ENCODE measurements around the gene HHLA2. TPM values are rescaled to one million over a fixed set of nuclear protein-coding genes. Genes with fewer than 3 reads are reported as not detected.

The HHLA2 gene
- total and polyA plus RNA-seq, 2 experiments from 2014 or later = not detected

DNA sequence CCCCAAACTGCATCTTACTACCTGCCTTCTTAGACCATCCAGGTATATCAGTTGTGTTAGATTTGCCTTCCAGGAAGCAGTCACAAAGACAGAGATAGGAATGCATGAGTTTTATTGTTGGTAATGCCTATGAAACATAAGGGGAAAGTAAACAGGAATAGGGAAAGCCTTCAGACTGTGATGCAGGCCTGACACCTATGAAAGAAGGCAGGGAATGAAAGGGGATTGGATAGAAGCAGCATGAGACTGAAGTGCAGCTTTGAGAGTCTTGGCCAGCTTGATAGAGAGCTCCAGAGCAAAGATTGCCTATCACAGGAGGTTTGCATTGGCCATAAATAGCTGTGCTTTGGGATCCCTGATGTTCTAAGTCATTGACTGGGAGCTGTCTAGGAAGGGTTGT, 15.9 kb upstream of the HHLA2 start:
- Mint-ChIP-seq H3K4me3 (no peak overlapping the region), H3K27me3 (ENCODE audit: insufficient read depth, low read depth, poor library complexity) (no peaks in the 10 kb centered on the region)
- no peak for TF ChIP-seq NANOG (IDR thresholded peaks at IDR 0.05; ENCODE audit: borderline replicate concordance)
- TF ChIP-seq, protein P1, sequence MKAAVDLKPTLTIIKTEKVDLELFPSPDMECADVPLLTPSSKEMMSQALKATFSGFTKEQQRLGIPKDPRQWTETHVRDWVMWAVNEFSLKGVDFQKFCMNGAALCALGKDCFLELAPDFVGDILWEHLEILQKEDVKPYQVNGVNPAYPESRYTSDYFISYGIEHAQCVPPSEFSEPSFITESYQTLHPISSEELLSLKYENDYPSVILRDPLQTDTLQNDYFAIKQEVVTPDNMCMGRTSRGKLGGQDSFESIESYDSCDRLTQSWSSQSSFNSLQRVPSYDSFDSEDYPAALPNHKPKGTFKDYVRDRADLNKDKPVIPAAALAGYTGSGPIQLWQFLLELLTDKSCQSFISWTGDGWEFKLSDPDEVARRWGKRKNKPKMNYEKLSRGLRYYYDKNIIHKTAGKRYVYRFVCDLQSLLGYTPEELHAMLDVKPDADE (IDR thresholded peaks at IDR 0.05) = no peak
- no peak for TF ChIP-seq STAT1 (IDR thresholded peaks at IDR 0.05; ENCODE audit: unreplicated experiment)
- TF ChIP-seq, protein P2, sequence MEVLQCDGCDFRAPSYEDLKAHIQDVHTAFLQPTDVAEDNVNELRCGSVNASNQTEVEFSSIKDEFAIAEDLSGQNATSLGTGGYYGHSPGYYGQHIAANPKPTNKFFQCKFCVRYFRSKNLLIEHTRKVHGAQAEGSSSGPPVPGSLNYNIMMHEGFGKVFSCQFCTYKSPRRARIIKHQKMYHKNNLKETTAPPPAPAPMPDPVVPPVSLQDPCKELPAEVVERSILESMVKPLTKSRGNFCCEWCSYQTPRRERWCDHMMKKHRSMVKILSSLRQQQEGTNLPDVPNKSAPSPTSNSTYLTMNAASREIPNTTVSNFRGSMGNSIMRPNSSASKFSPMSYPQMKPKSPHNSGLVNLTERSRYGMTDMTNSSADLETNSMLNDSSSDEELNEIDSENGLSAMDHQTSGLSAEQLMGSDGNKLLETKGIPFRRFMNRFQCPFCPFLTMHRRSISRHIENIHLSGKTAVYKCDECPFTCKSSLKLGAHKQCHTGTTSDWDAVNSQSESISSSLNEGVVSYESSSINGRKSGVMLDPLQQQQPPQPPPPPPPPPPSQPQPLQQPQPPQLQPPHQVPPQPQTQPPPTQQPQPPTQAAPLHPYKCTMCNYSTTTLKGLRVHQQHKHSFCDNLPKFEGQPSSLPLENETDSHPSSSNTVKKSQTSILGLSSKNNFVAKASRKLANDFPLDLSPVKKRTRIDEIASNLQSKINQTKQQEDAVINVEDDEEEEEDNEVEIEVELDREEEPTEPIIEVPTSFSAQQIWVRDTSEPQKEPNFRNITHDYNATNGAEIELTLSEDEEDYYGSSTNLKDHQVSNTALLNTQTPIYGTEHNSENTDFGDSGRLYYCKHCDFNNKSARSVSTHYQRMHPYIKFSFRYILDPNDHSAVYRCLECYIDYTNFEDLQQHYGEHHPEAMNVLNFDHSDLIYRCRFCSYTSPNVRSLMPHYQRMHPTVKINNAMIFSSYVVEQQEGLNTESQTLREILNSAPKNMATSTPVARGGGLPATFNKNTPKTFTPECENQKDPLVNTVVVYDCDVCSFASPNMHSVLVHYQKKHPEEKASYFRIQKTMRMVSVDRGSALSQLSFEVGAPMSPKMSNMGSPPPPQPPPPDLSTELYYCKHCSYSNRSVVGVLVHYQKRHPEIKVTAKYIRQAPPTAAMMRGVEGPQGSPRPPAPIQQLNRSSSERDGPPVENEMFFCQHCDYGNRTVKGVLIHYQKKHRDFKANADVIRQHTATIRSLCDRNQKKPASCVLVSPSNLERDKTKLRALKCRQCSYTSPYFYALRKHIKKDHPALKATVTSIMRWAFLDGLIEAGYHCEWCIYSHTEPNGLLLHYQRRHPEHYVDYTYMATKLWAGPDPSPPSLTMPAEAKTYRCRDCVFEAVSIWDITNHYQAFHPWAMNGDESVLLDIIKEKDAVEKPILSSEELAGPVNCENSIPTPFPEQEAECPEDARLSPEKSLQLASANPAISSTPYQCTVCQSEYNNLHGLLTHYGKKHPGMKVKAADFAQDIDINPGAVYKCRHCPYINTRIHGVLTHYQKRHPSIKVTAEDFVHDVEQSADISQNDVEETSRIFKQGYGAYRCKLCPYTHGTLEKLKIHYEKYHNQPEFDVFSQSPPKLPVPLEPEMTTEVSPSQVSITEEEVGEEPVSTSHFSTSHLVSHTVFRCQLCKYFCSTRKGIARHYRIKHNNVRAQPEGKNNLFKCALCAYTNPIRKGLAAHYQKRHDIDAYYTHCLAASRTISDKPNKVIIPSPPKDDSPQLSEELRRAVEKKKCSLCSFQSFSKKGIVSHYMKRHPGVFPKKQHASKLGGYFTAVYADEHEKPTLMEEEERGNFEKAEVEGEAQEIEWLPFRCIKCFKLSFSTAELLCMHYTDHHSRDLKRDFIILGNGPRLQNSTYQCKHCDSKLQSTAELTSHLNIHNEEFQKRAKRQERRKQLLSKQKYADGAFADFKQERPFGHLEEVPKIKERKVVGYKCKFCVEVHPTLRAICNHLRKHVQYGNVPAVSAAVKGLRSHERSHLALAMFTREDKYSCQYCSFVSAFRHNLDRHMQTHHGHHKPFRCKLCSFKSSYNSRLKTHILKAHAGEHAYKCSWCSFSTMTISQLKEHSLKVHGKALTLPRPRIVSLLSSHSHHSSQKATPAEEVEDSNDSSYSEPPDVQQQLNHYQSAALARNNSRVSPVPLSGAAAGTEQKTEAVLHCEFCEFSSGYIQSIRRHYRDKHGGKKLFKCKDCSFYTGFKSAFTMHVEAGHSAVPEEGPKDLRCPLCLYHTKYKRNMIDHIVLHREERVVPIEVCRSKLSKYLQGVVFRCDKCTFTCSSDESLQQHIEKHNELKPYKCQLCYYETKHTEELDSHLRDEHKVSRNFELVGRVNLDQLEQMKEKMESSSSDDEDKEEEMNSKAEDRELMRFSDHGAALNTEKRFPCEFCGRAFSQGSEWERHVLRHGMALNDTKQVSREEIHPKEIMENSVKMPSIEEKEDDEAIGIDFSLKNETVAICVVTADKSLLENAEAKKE (CRISPR knock-in tag; IDR thresholded peaks at IDR 0.05) = no peak
- no peak for TF ChIP-seq POLR2AphosphoS5 (IDR thresholded peaks at IDR 0.05; ENCODE audit: low read depth)
- TF ChIP-seq, protein P3, sequence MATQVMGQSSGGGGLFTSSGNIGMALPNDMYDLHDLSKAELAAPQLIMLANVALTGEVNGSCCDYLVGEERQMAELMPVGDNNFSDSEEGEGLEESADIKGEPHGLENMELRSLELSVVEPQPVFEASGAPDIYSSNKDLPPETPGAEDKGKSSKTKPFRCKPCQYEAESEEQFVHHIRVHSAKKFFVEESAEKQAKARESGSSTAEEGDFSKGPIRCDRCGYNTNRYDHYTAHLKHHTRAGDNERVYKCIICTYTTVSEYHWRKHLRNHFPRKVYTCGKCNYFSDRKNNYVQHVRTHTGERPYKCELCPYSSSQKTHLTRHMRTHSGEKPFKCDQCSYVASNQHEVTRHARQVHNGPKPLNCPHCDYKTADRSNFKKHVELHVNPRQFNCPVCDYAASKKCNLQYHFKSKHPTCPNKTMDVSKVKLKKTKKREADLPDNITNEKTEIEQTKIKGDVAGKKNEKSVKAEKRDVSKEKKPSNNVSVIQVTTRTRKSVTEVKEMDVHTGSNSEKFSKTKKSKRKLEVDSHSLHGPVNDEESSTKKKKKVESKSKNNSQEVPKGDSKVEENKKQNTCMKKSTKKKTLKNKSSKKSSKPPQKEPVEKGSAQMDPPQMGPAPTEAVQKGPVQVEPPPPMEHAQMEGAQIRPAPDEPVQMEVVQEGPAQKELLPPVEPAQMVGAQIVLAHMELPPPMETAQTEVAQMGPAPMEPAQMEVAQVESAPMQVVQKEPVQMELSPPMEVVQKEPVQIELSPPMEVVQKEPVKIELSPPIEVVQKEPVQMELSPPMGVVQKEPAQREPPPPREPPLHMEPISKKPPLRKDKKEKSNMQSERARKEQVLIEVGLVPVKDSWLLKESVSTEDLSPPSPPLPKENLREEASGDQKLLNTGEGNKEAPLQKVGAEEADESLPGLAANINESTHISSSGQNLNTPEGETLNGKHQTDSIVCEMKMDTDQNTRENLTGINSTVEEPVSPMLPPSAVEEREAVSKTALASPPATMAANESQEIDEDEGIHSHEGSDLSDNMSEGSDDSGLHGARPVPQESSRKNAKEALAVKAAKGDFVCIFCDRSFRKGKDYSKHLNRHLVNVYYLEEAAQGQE (IDR thresholded peaks at IDR 0.05; ENCODE audit: unreplicated experiment) = no peak
- TF ChIP-seq JUNB (IDR thresholded peaks at IDR 0.05; ENCODE audit: unreplicated experiment) = no peak
- TF ChIP-seq ZNF331 (CRISPR knock-in tag; IDR thresholded peaks at IDR 0.05; ENCODE audit: low read depth) = no peak
- TF ChIP-seq EZH2 (IDR thresholded peaks at IDR 0.05; ENCODE audit: low read depth, unreplicated experiment) = no peak
- TF ChIP-seq, protein P4, sequence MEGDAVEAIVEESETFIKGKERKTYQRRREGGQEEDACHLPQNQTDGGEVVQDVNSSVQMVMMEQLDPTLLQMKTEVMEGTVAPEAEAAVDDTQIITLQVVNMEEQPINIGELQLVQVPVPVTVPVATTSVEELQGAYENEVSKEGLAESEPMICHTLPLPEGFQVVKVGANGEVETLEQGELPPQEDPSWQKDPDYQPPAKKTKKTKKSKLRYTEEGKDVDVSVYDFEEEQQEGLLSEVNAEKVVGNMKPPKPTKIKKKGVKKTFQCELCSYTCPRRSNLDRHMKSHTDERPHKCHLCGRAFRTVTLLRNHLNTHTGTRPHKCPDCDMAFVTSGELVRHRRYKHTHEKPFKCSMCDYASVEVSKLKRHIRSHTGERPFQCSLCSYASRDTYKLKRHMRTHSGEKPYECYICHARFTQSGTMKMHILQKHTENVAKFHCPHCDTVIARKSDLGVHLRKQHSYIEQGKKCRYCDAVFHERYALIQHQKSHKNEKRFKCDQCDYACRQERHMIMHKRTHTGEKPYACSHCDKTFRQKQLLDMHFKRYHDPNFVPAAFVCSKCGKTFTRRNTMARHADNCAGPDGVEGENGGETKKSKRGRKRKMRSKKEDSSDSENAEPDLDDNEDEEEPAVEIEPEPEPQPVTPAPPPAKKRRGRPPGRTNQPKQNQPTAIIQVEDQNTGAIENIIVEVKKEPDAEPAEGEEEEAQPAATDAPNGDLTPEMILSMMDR (conservative IDR thresholded peaks at IDR 0.05; ENCODE audit: low read depth in 2 of 2) = no peak
- TF ChIP-seq CREB1 (CRISPR knock-in tag; IDR thresholded peaks at IDR 0.05; ENCODE audit: low read depth) = no peak
- no peak for TF ChIP-seq EZH2phosphoT487 (IDR thresholded peaks at IDR 0.05; ENCODE audit: unreplicated experiment)
- TF ChIP-seq ZNF114 (CRISPR knock-in tag; IDR thresholded peaks at IDR 0.05) = no peak

More for the DNA sequence above, 15.9 kb upstream of the HHLA2 start:
- H3K27me3 ChIP-seq (ENCODE audit: insufficient read depth) = no peaks in the 10 kb centered on the region
- no peak overlapping the region for H2AFZ ChIP-seq
- H3K4me3 ChIP-seq = no peak overlapping the region
- Mint-ChIP-seq H3K36me3 (ENCODE audit: low read depth) (peaks cover 10% of the 10 kb centered on the region), H3K9me3 (peaks cover 28% of the 10 kb centered on the region), H3K27ac (no peak overlapping the region), H3K4me1 (peaks cover 2% of the 10 kb centered on the region; the same call in 2 of the 3 replicates)
- H3K79me2 ChIP-seq (replicated peaks; ENCODE audit: insufficient read depth) = no peaks in the 10 kb centered on the region
- no peaks in the 10 kb centered on the region for H4K20me1 ChIP-seq (replicated peaks; ENCODE audit: insufficient read depth)
- no peaks in the 10 kb centered on the region; the same call in 1 of the 2 replicates for H3K9me2 ChIP-seq (ENCODE audit: insufficient read depth)
- H3K36me3 ChIP-seq (ENCODE audit: insufficient read depth) = peaks cover 13% of the 10 kb centered on the region; the same call in 1 of the 2 replicates
- no peak for DNase-seq (ENCODE audit: low spot score)
- no peaks in the 10 kb centered on the region for H3K4me1 ChIP-seq (ENCODE audit: insufficient read depth)
- H3F3A ChIP-seq (replicated peaks; ENCODE audit: low read depth) = no peaks in the 10 kb centered on the region
- H3K27ac ChIP-seq (ENCODE audit: low read depth) = no peak overlapping the region
- ATAC-seq = no peak
- no peak overlapping the region for H3K4me2 ChIP-seq

Data from GM23338 (cell line).